K562 (cell line): ENCODE measurements around the gene BMP2K.
A peak's percentile ranks its signal among the peaks of the same experiment; 100 is the strongest.

Experiments
- CCAR2 ChIP-seq: fragments of 200-400 bp; formaldehyde crosslinking; IDR thresholded peaks from 2 replicates; pipeline ENCODE4 v1.6.1; 2017; ENCODE audit warnings: mild to moderate bottlenecking, low read depth, low read length
- EP300 ChIP-seq: IDR thresholded peaks from 2 replicates; pipeline ENCODE4 v1.6.1; 2012; ENCODE audit warnings: low read length, improper control_type of control experiment
- MNT ChIP-seq, 2 experiments: fragments of 450-650 bp; conservative IDR thresholded peaks; 2 replicates each; pipeline ENCODE4 v1.6.1; 2017; ENCODE audit warnings: mild to moderate bottlenecking in 2 of 2, moderate library complexity in 2 of 2
- MTA1 ChIP-seq: fragments of 450-650 bp; IDR thresholded peaks from 2 replicates; pipeline ENCODE4 v1.6.1; 2017; ENCODE audit warnings: borderline replicate concordance
- ZBTB12 ChIP-seq: fragments of 250-450 bp; sonication (Bioruptor Pico); IDR thresholded peaks from 2 replicates; pipeline ENCODE4 v1.4.0; 2020

- TF ChIP-seq CCAR2 (no peak), MTA1 (no peak), ZBTB12 (CRISPR knock-in tag) (no peak), MNT (conservative IDR thresholded peaks at IDR 0.05) (no peak), EP300 (peak; percentile 11; the same call in 1 of the 2 replicates)
These were observed 11.3 kb downstream of the BMP2K start for GRCh38 chr4:78787392-78788006.
